CD4-positive, alpha-beta T cell treated with Interferon gamma for 1 hour (primary cell): ENCODE results near the gene CD46.

Experiments
- DNase-seq: peaks from one replicate; pipeline ENCODE4 v3.0.0-alpha.2; 2020

CD46 gene

DNA sequence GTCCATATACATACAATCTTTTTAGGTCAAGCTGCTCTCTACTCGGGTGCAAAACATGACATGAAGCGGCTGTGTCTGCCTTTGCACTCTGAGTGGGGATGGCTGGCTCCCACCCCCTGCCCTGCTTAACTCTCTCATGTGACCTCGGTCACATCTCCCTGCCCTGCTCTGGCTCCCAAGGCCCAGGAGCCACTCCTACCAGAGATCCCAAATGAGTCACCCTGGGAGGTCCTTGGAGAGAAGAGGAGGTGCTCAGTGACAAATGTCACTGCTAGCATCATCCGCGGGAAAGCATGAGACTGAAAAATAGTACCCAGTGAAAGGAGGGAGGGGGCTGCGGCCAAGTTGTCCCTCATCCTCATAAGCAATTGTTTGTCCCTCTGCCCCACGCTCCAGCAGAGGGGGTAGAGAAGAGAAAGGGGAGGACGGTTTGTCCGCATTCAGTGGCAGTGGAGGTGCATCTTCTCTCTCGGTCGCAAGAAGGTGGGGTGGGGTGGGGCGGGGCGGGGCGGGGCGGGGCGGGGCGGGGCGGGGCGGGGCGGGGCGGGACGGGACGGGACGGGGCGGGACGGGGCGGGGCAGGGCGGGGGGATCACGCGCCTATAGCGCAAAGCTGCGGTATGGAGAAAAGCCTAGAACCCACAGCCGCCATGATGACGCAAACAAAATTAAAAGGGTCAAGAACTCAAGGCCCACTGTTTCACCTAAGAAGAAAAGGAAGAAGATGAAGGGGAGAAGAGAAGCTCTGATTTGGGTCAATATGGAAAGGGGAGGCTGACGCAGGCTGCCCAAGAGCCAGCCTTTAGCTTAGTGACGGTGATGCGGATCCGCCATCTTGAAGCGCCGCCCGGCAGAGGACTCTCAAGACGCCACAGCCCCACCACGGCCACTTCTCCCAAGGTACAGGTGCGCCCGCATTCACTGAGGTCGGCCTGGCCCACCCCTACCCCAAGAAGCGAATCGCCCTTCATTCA lies 66.2 kb downstream of the CD46 start:
- no peak for DNase-seq

DNA sequence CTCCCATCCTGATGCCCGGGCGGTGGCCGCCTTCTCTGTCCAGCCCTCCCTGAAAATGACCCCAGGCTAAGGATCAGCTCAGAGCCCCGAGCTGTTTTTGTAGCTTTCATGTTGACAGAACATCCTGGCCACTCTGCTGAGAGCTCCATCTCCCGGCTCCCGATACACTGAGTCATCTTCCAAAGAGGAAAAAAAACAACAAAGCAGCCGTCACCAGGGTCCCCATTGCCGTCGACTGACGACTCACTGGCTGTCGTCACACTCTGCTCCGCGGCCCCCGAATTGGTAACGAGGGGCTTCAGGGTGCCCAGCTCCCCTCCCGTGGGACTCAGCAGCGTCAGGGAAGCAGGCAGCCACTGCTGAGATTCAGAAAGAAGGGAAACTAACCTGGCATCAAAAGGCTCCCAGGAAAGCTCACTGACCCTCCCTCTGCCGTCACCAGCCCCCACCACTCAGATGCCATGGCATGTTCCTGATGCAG lies 67.2 kb downstream of the CD46 start:
- DNase-seq: no peak

DNA sequence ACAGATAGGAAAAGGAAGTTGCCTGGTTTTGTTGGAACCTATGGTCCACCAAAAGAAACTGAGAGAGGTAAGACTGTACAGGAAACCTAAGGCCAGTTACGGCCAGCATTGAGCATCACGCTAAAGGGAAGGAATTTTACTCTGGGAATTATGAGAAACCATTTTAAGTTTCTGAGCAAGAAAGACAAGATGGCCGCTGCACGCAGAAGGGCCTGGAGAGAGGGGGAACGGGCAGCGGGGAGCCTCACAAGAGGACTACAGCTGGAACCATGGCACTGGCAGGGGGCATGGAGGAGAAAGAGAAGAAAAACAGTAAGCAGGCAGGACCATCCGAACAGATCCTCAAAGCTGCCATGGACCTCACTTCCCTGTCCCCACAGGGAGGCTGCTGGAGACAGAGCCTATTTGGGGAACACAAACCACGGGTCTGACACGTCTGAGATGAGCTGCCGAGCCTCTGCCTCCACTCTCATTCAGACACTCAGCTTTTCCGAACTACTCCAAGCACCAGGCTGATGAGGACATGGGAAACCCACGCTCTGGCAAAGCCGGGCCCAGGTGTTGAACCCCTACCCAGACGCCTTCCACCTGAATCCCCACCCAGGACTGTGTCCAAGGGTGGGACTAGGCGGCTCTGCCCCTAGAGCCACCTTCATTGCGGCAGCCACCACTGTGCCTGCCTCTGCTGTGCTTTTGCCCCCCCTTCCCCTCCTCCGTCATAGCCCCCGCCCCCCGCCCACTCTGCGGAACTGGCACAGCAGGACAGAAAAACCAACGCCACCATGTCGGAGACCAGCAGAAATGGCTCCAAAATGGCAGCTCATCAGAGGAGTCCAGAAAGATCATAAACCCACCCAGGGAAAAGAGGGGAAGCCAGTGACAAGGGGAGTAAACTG lies 69.0 kb downstream of the CD46 start:
- no peak for DNase-seq

DNA sequence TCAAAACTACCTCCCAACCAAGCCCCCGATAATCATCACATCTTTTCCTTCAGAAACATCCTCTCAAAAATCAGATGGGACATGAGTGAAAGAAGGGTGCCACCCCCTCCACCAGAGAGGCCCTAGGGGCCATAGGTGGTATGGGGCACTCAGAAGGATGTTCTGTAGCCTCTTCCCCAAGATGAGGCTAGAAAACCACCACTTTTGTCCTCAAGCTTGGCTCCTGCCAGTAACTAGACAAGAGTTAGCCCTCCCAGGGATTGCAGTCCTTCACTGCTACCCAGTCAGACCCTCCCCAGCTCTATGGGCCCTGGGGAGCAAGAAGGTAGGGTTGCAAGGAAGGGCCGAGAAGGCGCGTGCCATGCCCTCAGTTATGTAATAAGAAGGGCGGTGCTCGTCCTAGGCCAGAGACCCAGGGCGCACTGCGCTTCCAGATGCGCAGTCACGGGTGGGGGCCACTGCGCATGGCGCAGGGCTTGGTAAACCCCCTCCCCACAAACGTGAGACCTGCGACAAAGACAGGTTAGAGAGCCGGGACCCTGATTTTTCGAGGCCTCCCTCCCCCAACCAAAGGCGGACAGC lies 69.7 kb downstream of the CD46 start:
- DNase-seq: no peak

DNA sequence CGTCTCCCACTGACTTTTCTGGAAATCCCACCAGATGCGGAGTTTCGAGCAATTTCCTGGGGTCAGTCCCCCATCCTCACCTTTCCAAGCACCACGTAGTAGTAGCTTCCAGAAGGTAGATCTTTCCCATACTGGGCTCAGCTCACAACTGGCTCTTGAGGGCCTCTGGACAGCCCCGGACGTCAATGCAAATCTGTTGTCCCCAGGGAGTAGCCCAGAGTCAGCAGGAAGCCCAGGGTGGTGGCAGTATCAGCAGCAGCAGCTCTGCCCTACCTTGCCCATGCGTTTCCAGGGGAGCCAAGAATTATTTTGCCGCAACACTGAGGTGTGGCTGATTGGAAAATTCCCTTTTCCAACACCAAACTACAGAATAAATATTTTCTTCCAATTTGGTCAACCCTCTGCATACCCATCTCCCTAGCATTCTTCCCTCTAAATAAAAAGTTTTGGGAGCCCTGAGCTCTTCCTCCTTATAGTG lies 70.3 kb downstream of the CD46 start:
- peak; percentile 69 for DNase-seq

GRCh38 chr1:207822602-207823451 lies 71.0 kb downstream of the CD46 start:
- peak; percentile 89 for DNase-seq

DNA sequence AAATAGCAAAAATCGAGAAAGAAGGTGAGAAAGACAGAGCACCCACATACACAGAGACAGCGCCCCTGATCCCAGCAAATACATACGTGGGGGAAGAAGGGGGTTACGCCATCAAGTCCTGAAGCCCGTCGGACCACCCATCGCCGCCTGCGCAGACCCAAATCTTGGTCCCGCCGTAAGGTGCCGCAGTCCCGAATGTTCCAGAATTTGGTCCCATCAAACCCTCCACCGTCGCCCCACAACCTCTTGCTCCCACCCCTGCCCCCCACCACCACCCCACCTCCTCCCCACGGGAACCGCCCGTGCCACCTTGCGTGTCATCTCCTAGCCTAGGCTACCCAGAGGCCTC lies 71.7 kb downstream of the CD46 start:
- no peak for DNase-seq

GRCh38 chr1:207823880-207824566 lies 72.2 kb downstream of the CD46 start:
- peak; percentile 90 for DNase-seq

- DNase-seq: no peak
These were observed 73.0 kb downstream of the CD46 start for GRCh38 chr1:207824691-207825408.

DNA sequence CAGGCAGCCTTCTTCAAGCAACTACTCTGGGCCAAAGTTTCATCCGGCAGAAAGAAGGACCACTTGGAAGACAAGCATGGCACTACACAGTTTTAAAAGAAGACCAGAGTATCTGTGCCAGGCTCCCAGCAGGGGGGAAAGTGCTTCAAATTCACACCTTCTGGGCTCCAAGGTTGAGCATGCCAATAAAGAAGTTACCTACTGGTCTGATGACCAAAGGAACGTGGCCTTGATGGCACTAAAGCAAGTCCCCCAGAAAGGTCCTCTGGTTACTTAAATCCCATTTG lies 73.5 kb downstream of the CD46 start:
- DNase-seq: no peak

DNA sequence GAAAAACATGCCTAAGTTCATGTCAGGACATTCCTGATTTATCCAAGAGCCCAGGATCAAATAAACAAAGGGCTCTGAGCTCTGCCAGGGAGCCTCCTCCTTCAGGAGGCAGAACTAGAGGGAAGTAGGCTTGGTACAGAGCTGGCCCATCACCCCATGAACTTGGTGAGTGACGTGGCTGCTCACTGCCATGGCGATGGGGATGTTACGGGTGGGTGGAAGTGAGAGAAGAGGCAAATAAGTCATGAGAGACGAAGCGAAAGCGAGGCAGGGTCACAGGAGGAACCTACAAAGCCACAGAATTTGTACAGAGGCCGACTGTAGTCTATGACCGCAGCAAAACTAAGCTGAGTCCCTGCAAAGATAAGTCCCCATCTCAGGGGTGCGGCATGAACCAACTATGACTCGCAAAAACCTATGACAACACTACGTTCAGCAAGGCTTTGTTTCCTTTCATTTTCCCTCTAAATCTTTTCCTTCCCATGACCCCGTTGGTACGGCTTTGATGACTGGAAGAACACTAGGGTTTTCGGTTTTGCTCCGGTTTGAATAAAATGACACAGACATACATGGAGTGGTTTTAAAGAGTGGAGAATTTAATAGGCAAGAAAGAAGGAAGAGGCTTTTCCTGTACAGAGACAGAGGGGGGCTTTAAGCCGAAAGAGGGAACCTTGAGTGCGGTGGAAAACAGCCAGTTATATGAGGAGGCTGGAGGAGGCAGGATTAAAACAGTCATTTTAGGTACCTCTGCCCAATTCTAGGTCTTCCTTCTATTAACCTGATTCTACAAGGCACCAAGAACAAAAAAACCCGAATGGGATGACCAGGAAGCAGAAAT lies 74.1 kb downstream of the CD46 start:
- peak; percentile 93 for DNase-seq

DNA sequence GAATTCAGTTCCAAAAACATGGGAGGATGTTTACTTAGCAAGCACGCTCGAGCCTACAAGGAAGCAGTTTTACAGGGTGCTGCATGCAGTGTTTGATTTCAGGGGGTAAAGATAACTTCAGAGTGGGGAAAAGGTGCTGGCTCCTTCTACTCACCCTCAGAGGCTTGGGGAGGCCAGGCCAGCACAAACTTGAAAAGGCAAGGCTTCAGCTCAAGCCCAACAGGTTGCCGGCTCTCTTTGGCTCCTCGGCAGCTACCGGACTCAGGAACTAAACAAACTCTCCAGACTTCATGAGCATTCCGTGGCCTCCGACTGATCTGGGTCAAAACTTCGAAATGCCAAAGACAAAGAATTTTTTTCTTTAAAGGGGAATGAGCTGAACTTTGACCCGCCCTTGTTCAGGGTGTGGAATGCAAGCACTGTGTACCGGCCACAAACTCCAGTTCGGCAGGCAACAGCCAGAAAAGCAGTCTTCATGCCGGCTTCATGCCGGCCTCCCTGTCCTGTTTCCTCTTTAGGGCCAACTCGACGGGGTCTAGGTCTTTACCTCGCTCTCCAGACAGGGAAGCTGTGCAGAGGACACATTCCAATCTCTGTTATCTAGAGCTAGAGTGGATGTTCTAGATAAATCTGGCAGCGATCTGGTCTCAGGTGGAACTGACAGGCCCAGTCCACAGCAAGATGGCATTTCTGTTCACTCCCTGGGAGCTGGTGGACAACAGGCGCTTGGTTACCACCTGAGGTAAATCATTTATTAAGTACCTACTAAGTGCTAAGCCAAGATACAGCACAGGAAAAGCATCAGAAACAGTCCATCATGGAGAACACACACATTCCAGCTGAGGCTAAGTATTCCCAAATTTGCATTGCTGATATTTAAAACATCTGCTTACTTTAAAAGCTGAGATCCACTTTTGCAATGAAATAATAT lies 75.0 kb downstream of the CD46 start:
- no peak for DNase-seq

- DNase-seq: no peak
These were observed 75.6 kb downstream of the CD46 start for GRCh38 chr1:207827488-207827830.

DNA sequence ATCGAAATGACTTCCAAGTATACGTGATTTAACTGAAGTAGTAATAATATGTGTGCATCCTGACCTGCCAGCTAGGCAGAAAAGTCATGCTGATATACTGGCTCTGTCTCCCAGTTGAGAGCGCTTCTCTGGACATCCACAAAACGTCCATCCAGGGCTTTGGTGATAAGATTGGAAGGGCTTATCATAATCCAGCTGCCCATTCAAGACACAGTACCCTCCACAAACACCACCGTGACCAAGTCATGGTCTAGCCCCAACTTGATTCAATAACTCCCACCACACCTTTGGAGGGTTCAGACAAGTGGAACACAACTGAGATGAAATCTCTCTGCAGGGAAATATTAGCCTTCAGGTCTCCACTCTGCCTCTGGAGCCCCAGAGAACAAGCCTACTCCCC lies 76.2 kb downstream of the CD46 start:
- no peak for DNase-seq

GRCh38 chr1:207828485-207829158 lies 76.8 kb downstream of the CD46 start:
- DNase-seq: peak; percentile 78

DNA sequence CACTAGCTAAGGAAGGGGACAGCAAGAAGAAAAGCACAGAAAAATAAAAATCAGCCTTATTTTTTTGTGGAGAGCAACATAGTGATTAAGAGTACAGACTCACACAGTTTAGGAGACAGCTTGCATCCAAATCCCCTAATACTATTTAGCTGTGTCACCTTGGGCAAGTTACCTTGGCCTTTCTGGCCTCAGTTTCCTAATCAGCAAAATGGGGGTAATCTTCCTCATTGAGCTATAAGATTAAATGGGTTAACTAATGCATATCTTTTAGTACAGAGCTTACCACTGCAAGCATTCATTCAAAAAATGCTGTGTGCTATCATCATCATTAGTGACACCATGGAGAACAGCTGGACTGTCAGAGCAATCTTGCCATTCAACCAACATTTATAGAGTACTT lies 77.7 kb downstream of the CD46 start:
- no peak for DNase-seq

GRCh38 chr1:207830788-207831187 lies 78.9 kb downstream of the CD46 start:
- no peak for DNase-seq

- peak; percentile 28 for DNase-seq
These were observed 79.9 kb downstream of the CD46 start for GRCh38 chr1:207831517-207832327.
